Measurements from ENCODE around the gene CAPN12. TPM values are rescaled to one million over a fixed set of nuclear protein-coding genes. Genes with fewer than 3 reads are reported as not detected.
"Not testable (repeated sequence)": the region's sequence is repeated elsewhere in the genome, so short reads cannot be mapped to it uniquely, and the experiment has no call there.

CAPN12 gene
- polyA plus RNA-seq, 1 experiment, result 0.75 TPM

DNA sequence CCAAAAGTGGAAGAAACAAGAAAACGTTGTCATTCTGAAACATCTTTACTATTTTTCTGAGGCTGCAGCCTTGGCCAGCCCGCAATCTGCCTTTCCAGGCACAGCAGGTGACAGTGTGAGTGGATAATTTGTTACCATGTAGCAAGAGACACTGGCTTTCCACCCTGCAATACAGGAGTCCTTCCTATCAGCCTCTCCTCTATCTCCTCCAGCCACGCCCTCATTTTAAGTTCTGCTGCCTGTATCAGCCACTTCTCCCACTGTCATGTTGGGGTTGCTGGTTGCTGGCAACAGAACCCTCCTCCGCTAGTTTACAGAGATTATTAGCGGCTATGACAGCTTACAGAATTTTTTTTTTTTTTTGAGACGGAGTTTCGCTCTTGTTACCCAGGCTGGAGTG, 36.8 kb upstream of the CAPN12 start:
- TF ChIP-seq, protein P1, sequence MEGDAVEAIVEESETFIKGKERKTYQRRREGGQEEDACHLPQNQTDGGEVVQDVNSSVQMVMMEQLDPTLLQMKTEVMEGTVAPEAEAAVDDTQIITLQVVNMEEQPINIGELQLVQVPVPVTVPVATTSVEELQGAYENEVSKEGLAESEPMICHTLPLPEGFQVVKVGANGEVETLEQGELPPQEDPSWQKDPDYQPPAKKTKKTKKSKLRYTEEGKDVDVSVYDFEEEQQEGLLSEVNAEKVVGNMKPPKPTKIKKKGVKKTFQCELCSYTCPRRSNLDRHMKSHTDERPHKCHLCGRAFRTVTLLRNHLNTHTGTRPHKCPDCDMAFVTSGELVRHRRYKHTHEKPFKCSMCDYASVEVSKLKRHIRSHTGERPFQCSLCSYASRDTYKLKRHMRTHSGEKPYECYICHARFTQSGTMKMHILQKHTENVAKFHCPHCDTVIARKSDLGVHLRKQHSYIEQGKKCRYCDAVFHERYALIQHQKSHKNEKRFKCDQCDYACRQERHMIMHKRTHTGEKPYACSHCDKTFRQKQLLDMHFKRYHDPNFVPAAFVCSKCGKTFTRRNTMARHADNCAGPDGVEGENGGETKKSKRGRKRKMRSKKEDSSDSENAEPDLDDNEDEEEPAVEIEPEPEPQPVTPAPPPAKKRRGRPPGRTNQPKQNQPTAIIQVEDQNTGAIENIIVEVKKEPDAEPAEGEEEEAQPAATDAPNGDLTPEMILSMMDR (IDR thresholded peaks at IDR 0.05; ENCODE audit: insufficient read depth, low read depth, low read length), result no peak
- ChIA-PET CTCF (no interaction called here), POLR2A (no interaction called here)
- DNase-seq (ENCODE audit: low read depth), result no peak
- Histone ChIP-seq H3K27me3 (ENCODE audit: control insufficient read depth, insufficient read depth, low read length) (no peaks in the 10 kb centered on the region; the same call in 1 of the 2 replicates), H3K4me3 (ENCODE audit: low read depth, low read length) (no peak overlapping the region), H3K36me3 (ENCODE audit: control insufficient read depth, insufficient read depth, low read length) (no peaks in the 10 kb centered on the region)

DNA sequence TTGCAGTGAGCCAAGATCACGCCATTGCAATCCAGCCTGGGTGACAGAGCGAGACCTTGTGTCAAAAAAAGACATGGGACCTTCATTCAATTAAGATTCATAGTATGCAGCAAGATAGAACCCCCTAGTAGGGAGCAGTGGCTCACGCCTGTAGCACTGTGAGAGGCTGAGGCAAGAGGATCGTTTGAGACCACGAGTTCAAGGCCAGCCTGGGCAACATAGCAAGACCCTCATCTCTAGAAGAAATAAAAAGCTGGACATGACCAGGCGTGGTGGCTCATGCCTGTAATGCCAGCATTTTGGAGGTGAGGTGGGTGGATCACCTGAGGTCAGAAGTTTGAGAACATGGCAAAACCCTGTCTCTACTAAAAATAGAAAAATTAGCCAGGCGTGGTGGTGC, 36.2 kb upstream of the CAPN12 start:
- no peaks in the 10 kb centered on the region for H3K36me3 ChIP-seq (ENCODE audit: control insufficient read depth, insufficient read depth, low read length)
- POLR2A ChIA-PET, result no interaction called here
- no peaks in the 10 kb centered on the region; the same call in 1 of the 2 replicates for H3K27me3 ChIP-seq (ENCODE audit: control insufficient read depth, insufficient read depth, low read length)
- no peak for DNase-seq (ENCODE audit: low read depth)
- TF ChIP-seq, protein P1 (IDR thresholded peaks at IDR 0.05; ENCODE audit: insufficient read depth, low read depth, low read length), result no peak
- CTCF ChIA-PET, result no interaction called here
- H3K4me3 ChIP-seq (ENCODE audit: low read depth, low read length), result no peak overlapping the region

DNA sequence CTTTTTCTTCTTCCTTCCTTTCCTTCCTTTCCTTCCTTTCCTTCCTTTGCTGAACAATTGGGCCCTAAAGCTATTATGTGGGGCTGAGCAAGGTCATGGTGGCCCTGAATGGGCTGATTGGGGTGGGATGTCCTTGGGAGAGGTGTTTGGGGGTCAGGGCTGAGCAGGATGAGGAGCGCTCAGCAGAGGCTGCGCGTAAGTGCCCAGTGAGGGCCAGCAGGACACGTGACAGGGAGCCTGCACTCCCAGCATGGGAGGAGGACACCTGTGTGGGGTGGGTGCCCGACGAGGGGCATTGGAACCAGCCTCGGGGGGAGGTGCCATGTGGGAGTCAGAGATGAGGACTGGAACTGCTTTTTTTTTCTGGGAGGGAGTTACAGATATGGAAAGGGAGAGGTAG, 34.5 kb upstream of the CAPN12 start:
- POLR2A ChIA-PET, result no interaction called here
- Histone ChIP-seq H3K4me3 (ENCODE audit: low read depth, low read length) (no peak overlapping the region), H3K27me3 (ENCODE audit: control insufficient read depth, insufficient read depth, low read length) (no peaks in the 10 kb centered on the region; the same call in 1 of the 2 replicates), H3K36me3 (ENCODE audit: control insufficient read depth, insufficient read depth, low read length) (no peaks in the 10 kb centered on the region)
- TF ChIP-seq, protein P1 (IDR thresholded peaks at IDR 0.05; ENCODE audit: insufficient read depth, low read depth, low read length), result no peak
- CTCF ChIA-PET, result interaction anchor here (1.2 kb wide), 1 partner anchor 9 kb away, joined by 4 read pairs; no protein-coding TSS in a partner anchor
- DNase-seq (ENCODE audit: low read depth), result no peak

DNA sequence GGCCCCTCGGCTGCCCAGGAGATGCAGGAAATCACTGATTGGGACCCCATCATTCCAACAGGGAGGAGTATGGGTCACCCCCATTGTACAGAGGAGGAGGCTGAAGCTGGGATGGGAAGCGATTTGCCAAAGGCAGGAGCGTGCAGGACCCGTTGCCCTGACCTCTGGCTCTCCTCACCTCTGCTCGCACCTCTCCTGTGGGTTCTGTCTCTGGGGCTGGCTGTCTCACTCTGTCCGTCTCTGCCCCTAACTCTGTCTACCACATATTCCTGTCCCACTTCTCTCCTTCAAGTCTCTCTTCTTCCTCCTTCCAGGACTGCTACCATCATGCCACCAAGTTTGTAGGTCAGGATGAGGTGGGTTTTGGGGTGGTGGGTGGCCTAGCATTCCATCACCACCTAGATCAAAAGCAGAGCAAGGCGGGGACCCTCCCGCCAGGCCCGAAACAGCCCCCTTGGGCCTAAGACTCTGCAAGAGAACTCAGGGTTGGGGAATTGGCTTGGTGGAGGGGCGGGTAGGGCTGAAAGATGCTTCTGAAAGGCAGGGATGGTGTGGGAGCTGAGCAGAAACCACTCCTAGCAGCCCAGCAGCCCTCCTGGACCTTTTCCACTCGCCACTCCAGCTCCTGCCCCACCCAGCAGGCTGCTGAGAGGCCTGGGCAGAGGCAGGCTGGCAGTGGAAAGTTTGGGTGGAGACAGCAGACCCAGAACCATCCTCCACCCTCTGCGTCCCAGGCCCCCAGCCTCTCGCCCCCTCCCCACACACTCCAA, 30.1 kb upstream of the CAPN12 start:
- H3K4me3 ChIP-seq (ENCODE audit: low read depth, low read length), result no peak overlapping the region
- DNase-seq (ENCODE audit: low read depth), result no peak
- TF ChIP-seq, protein P1 (IDR thresholded peaks at IDR 0.05; ENCODE audit: insufficient read depth, low read depth, low read length), result no peak
- ChIA-PET POLR2A (no interaction called here), CTCF (interaction anchor here (0.8 kb wide), 1 partner anchor 25 kb away, joined by 4 read pairs; no protein-coding TSS in a partner anchor)
- H3K27me3 ChIP-seq (ENCODE audit: control insufficient read depth, insufficient read depth, low read length), result no peaks in the 10 kb centered on the region; the same call in 1 of the 2 replicates
- H3K36me3 ChIP-seq (ENCODE audit: control insufficient read depth, insufficient read depth, low read length), result no peaks in the 10 kb centered on the region

- H3K27me3 ChIP-seq (ENCODE audit: control insufficient read depth, insufficient read depth, low read length), result no peaks in the 10 kb centered on the region
- no peaks in the 10 kb centered on the region for H3K36me3 ChIP-seq (ENCODE audit: control insufficient read depth, insufficient read depth, low read length)
- TF ChIP-seq, protein P1 (IDR thresholded peaks at IDR 0.05; ENCODE audit: insufficient read depth, low read depth, low read length), result no peak
- no peak within 1 kb of the TSS for H3K4me3 ChIP-seq (ENCODE audit: low read depth, low read length)
- CTCF ChIA-PET, result no interaction called here
- POLR2A ChIA-PET, result no interaction called here
- DNase-seq (ENCODE audit: low read depth), result no peak
Observed at GRCh38 chr19:38773469-38774177, 29.3 kb upstream of the CAPN12 start, which contains the start of gene LGALS7. TSS of gene LGALS7 (minus strand) at chr19:38773517. CDS start at chr19:38773492, 25 bp downstream.

DNA sequence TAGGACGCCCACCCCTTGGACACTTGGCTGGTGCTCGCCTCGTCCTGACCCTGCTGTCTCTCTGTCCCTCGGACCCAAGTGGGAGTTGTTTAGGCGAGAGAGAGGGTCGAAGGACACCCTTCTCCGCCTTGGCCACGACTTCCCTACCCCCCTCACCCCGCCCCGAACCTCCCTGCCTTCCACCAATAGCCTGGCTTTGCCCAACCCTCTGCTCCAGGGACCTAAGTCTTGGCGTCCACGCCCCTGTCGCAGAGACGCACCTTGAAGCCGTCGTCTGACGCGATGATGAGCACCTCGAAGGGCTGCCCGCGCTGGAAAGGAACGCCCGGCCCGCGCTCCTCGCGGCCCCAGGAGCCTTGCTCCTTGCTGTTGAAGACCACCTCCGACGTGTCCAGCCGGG, 27.3 kb upstream of the CAPN12 start:
- H3K4me3 ChIP-seq (ENCODE audit: low read depth, low read length); CTCF ChIA-PET; DNase-seq (ENCODE audit: low read depth); H3K36me3 ChIP-seq (ENCODE audit: control insufficient read depth, insufficient read depth, low read length); POLR2A ChIA-PET; H3K27me3 ChIP-seq (ENCODE audit: control insufficient read depth, insufficient read depth, low read length): not testable (repeated sequence)

DNA sequence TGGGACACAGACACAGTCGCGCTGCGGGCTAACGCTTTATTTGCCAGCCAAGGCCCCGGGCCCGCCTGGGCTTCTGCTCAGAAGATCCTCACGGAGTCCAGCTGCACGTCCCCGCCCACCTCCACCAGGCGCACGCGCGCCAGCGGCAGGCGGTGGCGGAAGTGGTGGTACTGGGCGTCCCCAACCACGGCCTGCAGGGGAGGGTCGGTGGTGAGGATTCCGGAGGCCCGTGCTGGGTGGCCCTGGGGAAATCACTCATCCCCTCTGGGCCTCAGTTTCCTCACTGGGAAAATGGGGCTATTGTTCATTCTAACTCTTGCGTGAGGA, 26.6 kb upstream of the CAPN12 start:
- DNase-seq (ENCODE audit: low read depth); POLR2A ChIA-PET; H3K27me3 ChIP-seq (ENCODE audit: control insufficient read depth, insufficient read depth, low read length); H3K36me3 ChIP-seq (ENCODE audit: control insufficient read depth, insufficient read depth, low read length); CTCF ChIA-PET; H3K4me3 ChIP-seq (ENCODE audit: low read depth, low read length): not testable (repeated sequence)
